NCI-H748 treated with DMSO at 0.1 percent for 48 hours (cell line): ENCODE measurements around the gene CHTF18.
A peak's percentile ranks its signal among the peaks of the same experiment; 100 is the strongest.
"Not testable (repeated sequence)": the region's sequence is repeated elsewhere in the genome, so short reads cannot be mapped to it uniquely, and the experiment has no call there.

Source experiments
- DNase-seq: peaks from one replicate; lab custom pipeline; 2025; lab: John Stamatoyannopoulos, UW

Gene CHTF18

DNA sequence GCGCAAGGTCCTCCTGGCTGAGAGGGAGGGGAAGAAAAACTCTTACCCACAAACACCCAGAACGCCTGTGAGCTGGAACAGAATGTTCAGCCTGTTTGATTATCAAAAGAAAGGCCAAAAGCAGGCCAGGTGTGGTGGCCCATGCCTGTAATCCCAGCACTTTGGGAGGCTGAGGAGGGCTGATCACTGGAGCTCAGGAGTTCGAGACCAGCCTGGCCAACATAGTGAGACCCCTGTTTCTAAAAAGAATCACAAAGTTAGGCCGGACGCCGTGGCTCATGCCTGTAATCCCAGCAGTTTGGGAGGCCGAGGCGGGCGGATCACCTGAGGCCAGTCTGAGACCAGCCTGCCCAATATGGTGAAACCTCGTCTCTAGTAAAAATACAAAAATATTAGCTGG is 12.1 kb upstream of the CHTF18 start:
- DNase-seq: not testable (repeated sequence)

DNA sequence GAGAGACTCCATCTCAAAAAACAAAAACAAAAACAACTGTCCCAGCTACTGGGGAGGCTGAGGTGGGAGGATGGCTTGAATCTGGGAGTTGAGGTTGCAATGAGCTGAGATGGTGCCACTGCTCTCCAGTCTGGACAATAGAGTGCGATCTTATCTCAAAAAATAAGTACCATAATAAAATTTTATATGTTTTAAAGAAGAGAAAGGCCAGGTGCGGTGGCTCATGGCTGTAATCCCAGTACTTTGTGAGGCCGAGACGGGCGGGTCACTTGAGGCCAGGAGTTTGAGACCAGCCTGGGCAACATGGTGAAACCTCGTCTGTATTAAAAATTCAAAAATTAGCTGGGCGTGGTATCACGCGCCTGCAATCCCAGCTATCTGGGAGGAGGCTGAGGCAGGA is 11.6 kb upstream of the CHTF18 start:
- DNase-seq: no peak

DNA sequence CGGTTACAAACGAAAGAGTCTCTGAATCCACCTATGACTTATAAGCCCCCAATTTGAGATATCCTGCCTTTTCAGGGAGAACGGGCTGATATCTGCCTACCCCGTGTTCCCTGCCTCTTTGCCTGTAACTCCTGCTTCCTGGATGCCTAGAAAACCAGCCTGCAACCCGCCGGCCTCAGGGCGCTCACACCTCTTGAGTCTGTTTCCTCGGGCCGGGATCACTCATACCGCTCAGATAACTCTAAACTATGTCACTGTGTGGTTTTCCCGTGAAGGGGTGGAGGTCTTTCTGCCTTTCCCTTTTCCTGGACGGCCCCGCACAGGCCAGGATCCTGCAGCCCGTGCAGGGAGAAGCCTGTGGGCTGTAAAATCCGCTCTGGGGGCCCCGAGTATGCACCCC is 10.6 kb upstream of the CHTF18 start:
- no peak for DNase-seq

DNA sequence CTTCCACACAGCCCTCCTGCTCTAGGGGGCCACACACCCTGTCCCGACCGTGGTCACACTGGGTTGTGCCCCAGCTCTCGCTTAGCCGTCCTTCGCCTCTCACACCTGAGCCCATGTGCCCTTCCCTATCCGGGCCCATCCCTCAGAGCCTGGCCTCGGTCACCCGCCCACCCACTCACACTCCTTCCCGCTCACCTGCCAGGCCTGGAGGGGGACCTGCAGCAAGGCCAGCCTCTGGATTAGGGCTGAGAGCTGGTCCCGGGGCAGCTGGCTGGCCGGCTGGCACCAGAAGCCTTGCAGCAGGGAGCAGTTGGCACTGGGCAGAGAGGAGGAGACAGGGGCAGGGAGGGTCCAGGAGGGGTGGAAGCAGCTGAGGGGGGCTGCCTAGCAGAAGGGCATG is 10.0 kb upstream of the CHTF18 start:
- DNase-seq: no peak

DNA sequence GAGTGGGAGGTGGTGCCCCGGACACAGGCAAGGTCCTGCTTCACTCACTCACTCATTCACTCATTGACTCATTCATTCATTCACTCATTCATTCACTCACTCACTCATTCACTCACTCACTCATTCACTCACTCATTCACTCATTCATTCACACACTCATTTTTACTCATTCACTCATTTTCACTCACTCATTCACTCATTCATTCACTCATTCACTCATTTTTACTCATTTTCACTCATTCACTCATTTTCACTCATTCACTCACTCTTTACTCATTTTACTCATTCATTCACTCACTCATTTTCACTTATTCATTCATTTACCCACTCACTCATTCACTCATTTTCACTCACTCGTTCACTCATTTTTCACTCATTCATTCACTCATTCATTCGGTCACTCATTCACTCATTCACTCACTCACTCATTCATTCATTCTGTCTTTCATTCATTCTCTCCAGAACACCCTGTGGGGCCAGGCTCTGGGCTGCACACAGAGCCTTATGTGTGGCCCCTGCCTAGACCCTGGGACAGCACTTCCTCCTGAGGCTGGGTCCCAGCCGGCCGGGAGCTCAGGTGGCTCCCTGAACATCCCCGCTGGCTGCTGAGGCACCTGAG is 9.4 kb upstream of the CHTF18 start:
- no peak for DNase-seq

DNA sequence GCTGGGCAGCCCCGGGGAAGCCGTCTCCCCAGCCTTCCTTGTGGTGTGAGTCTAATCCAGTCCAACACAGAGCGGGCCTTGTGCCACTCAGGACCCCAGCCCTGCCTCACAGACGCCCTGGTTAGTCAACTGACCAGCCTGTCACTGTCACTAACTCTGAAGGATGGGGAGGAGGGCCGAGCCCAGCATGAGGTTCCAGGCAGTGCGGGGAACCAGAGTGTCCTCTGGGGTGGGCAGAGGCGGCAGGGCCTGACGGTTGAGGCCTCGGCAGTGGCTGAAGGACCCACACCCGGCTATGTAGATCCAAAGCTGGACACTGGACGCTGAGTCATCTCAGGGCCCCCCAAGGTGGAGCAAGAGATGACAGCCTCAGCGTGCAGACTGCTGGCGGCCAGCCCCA is 8.9 kb upstream of the CHTF18 start:
- no peak for DNase-seq

DNA sequence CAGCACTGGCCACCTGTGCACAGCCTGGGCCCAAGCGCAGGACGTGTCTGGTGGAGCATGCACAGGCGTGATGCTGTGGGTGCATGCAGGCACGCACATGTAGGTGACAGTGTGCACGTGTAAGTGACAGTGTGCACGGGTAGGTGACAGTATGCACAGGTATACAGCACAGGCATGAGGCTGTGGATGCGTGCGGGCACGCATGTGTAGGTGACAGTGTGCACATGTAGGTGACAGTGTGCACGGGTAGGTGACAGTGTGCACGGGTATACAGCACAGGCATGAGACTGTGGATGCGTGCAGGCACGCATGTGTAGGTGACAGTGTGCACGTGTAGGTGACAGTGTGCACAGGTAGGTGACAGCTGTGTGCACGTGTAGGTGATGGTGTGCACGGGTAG is 8.1 kb upstream of the CHTF18 start:
- no peak for DNase-seq

DNA sequence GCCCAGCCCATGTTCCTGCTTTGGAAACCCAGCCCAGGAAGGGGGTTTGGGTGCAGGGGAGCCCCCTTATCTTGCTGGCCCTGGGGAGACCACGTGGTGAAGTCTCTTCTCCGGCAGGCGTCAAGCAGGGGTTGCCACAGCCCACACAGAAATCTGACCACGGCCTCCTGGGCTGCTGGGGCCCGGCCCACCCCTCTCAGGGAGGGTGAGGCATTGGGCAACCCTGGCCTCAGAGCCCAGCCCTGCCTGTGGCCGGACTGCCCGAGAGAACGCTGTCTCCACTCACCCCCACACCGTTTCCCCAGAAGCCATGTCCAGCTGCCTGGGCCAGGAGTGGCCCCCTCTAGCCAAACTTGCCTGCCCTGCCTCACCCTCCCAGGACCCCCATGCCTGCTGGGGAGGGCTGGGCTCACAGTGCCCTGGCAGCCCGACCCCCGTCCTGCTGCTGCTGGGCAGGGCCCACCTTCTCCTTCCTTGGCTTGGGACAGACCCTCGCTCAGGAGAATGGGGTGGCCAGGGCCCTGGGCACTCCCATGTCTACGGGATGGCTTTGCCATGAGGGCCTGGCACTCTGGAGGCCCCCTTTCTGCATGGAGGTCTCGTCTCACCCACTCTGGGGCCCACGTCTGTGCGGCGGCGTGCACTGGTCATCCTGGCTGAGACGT is 6.9 kb upstream of the CHTF18 start:
- DNase-seq: no peak

DNA sequence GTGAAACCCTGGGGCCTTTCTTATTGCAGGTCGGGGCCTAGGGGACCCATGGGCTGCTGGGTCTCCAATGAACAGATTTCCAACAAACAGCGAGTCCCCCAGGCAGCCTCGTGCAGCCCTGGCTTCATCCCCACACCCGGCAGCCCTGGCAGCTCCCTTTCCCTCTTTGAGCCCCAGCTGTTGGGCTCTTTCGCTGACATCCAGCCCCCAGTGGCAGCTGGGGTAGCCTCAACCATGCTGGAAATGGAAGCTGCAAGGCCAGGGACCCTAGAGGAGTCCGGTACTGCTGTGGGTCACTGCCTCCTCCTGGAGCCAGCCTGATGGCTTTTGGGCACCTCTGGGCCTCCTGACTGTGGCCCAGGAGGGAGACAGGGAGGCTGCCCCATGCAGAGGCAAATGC is 6.2 kb upstream of the CHTF18 start:
- no peak for DNase-seq

DNA sequence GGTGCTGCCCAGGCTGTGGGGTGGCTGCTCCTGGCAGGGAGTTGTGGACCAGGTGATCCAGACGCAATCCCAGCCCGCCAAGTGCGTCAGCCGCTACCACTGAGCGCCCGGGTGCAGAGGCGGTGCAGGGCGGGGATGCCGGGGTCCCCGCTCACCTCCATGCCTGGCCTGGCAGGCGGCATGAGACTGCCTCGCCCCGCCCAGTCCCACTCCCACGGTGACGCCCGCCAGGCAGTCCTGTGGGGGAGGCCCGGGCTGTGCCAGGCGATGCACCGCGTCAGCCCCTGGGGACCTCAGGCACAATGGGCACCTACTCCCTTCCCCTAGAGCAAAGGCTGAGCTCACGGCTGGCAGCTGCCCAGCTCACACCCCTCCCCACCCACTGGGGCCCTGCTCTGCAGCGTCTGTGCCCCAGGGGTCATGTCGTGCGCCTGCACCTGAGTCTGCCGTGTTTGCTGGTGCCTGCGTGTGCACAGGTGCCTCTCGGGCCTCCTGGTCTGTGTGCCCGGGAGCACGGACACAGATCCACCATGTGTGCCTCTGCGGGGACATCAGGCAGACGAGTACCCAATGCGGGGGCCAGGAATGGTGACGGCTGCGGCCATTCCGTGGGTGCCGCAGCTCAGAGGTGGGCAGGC is 5.5 kb upstream of the CHTF18 start:
- DNase-seq: no peak

DNA sequence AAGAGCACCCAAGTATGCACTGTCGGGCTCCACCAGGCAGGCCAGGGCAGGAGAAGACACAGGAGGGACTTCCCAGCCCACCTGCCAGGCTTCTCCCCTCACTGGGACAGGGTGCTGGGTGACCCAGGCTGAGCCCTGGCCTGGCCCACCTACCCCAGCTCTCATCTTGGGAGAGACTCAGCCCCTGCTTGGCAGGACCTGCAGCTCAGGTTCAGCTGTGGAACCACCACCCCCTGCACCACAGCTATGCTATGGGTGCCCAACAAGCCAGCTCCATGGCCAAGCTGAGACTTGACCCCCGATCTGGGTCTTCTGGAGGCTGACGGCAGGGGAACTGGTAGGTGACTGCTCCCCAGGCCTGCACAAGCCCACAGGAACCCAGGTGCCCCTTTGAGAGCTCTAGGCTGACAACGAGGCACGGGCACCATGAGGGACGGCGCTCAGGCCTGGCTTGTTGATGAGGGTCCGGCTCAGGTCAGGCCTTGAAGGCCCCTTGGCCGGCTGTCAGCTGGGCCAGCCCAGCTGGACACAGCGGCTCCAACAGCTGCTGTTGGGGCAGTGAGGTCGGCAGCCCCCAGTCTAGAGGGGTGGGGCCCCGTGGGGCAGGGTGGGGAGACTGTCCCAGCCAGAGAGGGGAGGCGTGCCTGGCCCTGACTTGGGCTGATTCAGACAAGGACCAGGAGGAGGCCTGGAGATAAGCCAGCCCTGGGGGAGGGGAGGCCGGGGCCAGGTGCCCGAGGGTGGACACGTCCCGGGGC is 4.8 kb upstream of the CHTF18 start:
- no peak for DNase-seq

DNA sequence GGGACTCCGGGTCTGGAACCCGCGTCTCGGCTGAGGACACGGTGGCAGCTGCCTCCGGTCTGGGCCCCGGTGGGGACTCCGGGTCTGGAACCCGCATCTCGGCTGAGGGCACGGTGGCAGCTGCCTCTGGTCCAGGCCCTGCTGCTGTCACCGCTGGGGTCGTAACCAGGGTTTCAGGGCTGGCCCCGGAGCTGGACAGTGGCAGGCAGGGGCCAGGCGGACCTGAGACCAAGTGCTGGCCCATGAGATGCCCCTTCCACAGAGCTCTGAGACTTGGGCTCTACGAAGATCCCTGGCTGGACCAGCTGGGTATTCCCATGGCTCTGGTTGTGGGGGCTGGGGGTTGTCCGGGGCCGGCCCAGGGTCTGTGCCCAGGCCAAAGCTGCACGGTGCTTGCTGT is 4.0 kb upstream of the CHTF18 start:
- no peak for DNase-seq

DNA sequence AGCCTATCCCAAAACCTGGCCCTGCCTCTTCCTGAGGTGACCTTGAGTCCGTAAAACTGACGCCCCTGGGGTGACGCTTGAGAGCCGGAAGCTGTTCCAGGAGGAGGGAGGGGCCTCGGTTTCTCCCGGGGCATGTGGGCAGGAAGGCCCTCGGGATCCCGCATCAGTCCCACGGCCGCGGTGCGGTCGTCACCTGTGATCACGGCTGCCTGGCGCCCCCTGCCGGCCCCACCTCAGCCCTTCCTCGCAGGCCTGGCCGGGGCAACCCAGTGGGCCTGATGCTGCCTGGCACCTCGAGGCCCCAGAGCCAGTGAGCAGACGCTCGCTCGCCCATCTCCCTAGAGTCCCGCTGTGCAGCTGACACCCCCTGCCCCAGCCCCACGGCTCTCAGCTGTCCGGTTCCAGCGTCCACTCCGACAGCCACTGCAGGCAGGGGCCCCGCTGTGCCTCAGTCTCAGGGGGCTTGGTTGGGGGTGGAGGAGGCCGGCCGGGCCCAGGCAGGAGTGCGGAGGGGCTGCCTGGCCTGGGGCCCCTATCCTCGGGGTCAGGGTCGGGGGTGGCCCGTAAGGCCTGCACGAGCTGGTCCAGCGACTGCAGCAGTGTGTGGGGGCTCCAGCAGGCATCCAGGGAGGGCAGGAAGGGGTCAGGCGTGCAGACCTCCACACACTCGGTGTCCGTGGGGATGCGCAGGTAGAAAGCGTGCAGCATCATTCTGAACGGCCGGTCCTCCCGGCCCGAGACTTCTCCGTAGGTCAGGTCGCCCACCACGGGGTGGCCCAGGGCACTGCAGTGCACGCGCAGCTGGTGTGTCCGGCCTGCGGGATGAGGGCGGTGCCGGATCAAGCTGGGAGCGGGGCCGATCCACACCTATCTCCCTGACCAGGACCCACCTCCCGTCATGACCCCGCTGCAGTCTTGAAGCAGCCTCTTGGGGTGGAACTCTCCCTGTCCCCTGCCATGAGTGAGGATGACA is 2.6 kb upstream of the CHTF18 start:
- DNase-seq: peak; percentile 11

DNA sequence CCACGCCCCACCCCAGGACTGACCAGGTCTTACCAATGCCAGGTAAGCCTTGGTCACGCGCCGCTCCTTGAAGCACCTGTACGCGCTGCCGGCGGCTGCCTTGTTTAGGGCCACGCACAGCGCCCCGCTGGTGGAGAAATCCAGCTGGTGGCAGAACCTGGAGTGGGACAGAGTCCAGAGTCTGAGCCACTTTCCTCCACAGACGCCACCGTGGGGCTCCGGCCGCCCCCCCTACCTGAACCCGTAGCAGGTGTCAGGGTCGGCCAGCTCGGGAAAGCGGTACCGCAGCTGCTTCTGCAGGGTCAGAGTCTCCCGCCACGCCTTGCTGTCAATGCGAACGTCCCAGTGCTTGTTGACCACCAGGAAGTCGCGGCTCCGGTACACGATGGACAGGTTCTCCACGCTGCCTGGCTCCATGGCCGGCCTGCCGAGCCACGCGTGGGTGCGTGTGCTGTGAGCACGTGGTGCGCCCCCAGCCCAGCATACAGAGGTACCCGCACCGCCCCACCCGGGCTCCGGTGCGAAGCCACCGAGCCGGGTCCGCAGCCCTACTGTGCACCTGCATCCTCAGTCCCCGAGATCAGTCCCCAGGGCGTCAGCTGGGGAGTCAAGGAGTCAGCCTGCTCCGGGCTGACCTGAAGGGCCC is 976 bp upstream of the CHTF18 start:
- no peak for DNase-seq

DNA sequence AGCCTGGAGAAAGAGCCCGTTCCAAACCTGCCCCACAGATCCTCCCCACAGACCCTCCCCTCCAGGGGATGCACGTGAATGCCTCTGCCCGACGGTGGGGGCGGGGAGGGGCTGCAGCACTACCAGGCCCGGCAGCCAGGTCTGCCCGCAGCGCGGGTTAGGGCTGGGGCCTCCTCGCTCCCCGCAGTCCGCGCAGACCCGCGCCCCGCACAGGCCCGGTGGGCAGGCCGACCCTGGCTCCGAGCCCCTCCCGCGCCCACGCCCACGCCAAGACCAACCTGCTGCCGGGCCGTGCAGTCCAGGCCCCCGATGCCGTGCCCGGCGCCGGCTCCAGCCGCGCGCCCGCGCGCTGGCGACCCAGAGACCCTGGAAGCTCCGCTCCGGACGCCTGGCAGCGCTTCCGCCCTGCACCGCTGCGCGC is 432 bp upstream of the CHTF18 start, which contains the start of gene RPUSD1:
Gene RPUSD1, minus strand, starts transcription at position 404 of the 421 bp plus-strand sequence. CDS start 644 bp downstream, outside the sequence.
- DNase-seq: no peak

DNA sequence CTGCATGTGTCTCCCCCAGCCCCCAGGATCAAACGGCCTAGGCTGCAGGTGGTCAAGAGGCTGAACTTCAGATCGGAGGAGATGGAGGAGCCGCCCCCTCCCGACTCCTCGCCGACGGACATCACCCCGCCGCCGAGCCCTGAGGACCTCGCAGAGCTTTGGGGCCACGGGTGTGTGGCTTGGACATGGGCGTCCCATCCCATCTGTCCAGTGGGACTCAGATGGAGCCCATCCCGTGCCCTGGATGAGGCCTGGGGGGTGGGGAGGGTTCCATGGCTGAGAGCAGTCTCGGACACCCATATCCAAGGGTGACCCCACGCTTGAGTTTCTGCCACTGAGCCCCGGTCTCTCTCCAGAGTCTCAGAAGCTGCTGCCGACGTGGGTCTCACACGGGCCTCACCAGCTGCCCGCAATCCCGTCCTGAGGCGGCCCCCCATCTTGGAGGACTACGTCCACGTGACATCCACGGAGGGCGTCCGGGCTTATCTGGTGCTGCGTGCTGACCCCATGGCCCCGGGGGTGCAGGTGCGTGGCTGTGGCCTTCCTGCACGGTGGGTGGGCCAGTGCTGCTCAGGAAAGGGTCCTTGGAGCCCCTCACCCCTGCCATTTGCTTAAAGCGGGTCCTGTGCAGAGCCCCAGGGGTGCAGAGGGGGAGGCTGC is 901 bp downstream of the CHTF18 start:
- no peak for DNase-seq

DNA sequence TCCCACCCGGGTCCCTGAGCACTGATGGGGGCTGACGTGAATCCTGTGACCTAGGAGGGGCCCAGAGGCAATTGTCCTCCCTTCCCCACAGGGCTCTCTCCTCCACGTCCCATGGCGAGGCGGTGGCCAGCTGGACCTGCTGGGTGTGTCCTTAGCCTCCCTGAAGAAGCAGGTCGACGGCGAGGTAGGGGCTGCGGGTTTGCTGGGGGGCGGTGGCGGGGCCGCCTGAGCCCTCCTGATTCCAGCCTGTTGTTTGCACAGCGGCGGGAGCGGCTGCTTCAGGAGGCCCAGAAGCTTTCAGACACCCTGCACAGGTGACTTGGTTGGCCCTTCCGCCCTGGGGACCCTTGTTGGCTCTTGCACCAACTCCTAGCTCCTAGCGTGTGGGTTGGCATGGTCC is 1.7 kb downstream of the CHTF18 start:
- no peak for DNase-seq

DNA sequence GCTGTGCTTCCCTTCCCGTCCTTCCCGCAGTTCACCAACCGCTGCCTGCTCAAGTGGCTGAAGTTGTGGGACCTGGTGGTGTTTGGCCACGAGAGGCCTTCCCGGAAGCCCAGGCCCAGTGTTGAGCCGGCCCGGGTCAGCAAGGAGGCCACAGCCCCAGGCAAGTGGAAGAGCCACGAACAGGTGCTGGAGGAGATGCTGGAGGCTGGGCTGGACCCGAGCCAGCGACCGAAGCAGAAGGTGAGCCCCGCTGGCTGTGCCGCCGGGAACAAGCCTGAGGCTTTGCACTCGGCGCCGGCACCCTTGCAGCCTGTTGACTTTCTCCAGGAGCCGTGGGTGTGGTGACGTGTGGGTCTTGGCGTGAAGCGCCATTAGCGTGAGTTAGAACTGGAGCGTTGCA is 2.7 kb downstream of the CHTF18 start:
- DNase-seq: no peak

DNA sequence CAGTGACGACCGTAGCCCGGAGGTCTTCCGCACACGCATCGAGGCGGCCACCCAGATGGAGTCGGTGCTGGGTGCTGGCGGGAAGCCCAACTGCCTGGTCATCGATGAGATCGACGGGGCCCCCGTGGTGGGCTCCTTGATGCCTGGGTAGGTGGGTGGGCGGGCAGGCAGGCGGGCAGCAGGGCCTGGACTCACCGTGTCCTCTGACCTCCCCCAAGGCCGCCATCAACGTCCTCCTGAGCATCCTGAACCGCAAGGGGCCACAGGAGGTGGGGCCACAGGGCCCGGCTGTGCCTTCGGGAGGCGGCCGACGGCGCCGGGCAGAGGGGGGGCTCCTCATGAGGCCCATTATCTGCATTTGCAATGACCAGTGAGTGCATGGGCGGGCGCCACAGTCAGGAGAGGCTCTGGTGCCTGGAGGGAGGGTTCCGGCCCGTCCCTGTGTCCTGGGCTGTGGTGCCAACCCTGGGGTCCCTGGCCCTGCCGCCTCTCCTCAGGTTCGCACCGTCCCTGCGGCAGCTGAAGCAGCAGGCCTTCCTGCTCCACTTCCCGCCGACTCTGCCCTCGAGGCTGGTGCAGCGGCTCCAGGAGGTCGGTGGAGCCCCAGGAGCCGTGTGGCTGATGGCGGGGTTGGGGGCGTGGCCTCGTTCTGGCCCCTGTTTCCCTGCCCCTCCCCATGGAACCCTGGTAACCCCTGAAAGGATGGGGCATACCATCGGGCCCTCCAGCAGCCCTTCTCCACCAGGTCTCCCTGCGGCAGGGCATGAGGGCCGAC is 4.0 kb downstream of the CHTF18 start:
- no peak for DNase-seq

DNA sequence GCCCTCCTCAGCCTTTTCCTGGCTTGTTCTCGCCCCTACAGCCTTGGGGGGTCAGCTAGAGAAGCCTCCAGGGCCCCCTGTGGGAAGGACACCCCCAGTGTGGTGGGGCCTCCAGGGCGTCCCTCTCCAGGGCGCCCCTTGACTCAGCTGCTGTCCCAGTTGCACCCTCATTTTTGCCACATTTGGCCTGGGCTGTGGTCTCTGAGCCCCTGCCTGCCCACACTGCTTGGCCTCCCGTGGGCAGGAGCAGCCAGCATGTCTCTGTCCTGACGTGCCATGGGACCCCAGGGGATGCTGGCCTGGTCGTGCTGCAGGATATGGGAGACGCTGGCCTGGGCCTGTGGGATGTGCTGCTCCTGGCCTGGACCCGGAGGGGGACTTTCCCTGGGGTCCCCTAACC is 5.0 kb downstream of the CHTF18 start:
- no peak for DNase-seq
